LoVo (cell line): ENCODE data around the gene SOX12.
"Not testable (repeated sequence)": the region's sequence is repeated elsewhere in the genome, so short reads cannot be mapped to it uniquely, and the experiment has no call there.

Experiments used
- DNase-seq: peaks from one replicate; pipeline ENCODE4 v3.0.0-alpha.2; 2016; ENCODE audit warnings: low spot score

The SOX12 gene

GRCh38 chr20:328975-329695 lies 3.8 kb downstream of the SOX12 start:
- DNase-seq, result no peak

DNA sequence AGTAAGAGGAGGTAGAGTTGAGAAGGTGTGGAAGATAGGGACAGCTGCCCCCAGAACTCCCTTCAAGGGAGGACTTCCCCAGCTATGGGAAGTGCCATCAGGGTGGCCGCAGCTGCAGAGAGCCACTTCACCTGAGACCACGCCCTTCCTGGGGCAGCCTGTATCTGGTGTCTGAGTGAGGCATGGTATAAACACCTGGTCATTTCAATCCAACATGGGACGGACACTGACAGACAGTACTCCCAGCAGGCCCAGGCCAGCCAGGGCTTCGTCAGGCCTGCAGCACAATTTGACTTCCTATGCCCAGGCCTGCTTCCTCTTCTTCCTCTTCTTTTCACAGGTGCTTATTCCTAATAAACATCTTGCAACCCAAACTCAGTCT lies 4.5 kb downstream of the SOX12 start:
- no peak for DNase-seq

GRCh38 chr20:330233-331149 lies 5.1 kb downstream of the SOX12 start:
- DNase-seq, result peak; percentile 60

DNA sequence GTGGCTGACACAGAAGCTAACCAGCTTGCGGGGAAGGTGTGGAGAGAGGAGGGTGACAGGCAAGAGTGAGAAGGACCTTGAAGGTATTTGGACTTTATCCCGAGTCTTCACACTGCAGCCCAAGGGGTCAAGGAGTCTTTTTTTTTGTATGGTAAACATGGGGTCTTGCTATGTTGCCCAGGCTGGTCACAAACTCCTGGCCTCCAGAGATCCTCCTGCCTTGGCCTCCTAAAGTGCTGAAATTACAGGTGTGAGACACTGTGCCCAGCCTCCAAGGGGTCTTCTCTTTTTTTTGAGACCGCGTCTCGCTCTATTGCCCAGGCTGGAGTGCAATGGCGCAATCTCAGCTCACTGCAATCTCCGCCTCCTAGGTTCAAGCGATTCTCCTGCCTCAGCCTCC lies 9.2 kb downstream of the SOX12 start:
- DNase-seq, result no peak

DNA sequence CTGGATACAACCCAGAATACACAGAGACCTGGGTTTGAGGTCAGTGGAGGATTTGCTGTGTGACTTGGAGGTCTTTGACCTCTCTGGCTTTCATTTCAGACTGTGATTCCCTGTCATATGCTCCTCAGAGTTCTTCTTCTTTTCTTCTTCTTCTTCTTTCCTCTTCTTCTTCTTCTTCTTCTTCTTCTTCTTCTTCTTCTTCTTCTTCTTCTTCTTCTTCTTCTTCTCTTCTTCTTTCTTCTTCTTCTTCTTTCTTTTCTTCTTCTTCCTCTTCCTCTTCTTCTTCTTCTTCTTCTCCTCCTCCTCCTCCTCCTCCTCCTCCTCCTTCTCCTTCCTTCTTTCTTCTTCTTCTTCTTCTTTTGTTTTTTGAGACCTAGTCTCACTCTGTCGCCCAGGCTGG lies 10.7 kb downstream of the SOX12 start:
- DNase-seq, result not testable (repeated sequence)

GRCh38 chr20:341682-342081 lies 16.3 kb downstream of the SOX12 start:
- DNase-seq, result peak; percentile 83

GRCh38 chr20:343107-343506 lies 17.8 kb downstream of the SOX12 start:
- no peak for DNase-seq

DNA sequence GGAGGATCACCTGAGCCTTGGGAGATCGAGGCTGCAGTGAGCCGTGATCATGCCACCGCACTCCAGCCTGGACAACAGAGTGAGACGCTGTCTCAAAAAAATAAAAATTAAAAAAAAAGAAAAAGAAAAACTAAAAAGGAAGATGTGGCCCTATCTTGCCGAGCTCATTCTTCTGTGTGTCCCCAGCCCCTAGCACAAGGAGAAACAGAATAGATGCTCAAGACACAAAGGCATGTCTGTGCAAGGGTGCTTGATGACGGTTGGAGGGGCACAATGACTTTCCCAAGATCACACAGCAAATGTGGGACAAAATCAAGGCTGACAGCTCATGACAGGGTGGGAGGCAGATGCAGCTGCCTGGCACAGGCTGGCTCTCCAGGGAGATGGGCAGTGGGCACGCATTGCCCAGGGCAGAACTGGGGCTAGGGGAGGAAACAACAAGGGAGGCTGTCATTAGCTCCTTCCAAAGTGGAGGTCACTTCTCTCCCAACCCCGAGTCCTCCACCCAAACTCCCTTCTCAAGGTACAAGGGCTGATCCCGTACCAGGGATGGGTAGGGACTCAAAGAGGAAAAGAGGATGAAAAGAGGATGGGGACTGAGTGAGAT lies 20.8 kb downstream of the SOX12 start:
- DNase-seq, result no peak

- DNase-seq, result no peak
Measured at GRCh38 chr20:346640-347316, 21.4 kb downstream of the SOX12 start, which contains the start of gene NRSN2. NRSN2 (plus strand) TSS chr20:347111; CDS start chr20:349644, 2,533 bp downstream.

DNA sequence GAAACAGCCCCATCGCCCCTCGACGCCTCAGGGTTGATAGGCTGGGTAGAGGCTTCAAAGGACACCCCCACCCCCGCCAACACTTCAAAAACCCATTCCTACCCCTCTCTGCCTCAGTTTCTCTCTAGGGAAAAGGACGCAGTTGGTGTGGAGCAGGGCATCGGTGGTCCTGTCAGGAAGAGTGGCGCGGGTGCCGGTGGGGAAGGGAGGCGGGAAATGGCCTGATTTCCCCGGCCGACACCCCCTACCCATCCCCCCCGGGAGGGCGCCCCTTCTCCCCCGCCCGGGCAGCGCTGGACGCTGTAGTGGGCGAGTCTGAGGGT lies 21.9 kb downstream of the SOX12 start:
- no peak for DNase-seq

DNA sequence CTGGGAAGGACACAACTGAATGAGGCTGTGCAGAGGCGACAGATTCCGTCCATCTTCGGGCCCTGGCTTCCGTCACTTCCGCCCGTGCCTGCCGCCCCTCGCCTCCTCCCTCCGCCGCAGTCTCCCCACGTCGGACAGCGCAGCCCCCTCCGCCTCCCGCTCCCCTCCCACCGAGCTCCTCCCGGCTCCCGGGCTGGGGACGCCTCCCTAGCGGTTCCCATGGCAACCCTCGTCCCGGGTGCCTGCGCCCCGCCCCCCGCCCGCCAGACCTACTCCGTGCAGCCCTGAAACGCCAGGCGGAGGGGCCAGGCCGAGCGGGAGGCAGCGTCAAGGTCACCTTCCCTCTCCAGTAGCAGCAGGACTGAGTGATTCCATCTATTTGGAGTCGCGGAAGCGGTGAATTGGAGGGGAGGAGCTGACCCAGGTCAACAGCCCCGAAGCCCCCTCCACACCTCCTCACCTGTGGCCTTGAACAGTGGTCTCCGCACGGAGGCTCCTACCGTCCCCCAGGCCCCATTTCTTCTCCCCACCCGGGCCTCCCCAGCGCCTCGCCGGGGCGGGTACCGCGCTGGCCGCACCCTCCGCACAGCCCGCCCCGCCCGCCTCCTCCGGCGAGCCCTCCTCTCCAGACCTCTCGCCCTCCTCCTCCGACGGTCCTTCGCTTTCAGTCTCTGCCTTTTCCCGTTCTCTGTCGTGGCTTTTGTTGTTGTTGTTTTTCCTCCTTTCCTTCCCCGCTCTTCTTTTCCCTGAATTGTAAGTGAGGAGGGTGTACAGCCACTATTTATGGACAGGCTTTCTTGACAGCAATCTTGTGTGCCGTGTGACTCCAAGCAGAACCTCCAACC lies 22.5 kb downstream of the SOX12 start:
- DNase-seq, result peak; percentile 67

- no peak for DNase-seq
Measured at GRCh38 chr20:348972-349841, 23.9 kb downstream of the SOX12 start.

- no peak for DNase-seq
Measured at GRCh38 chr20:353166-353565, 27.8 kb downstream of the SOX12 start.

GRCh38 chr20:354298-354977 lies 29.1 kb downstream of the SOX12 start:
- DNase-seq, result peak; percentile 85

- DNase-seq, result not testable (repeated sequence)
Measured at GRCh38 chr20:356154-356553, 30.8 kb downstream of the SOX12 start.

- no peak for DNase-seq
Measured at GRCh38 chr20:356745-357144, 31.4 kb downstream of the SOX12 start.

DNA sequence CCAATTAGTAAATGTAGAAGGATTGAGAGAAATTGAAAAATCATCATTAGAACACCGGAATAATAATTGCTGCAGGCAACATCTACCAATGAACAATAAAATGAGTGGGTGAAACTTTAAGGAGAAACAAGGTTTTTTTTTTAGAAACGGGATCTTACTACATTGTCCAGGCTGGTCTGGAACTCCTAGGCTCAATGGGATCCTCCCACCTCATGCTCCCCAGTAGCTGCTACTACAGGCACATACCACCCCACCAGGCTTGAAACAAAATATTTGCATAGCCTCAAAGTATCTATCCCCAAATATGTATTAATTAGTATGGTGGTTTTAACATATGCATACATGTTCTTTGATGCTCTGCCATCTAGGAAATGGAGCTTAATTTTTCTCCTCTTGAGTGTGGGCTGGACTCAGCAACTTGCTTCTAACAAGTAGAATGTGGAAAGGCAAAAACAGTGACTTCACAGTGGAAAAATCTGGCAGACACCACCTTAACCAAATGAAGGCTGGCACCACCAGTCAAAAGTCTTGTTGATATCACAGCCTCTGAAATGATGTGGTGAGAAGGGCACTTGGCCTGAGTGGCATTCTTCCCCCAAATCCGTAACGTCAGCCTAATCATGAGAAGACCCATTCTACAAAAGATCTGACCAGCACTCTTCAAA lies 33.7 kb downstream of the SOX12 start:
- no peak for DNase-seq

GRCh38 chr20:361561-361960 lies 36.2 kb downstream of the SOX12 start:
- no peak for DNase-seq
